ENCODE data around the gene CAP2.
A peak's percentile ranks its signal among the peaks of the same experiment; 100 is the strongest.
"Not testable (repeated sequence)": the region's sequence is repeated elsewhere in the genome, so short reads cannot be mapped to it uniquely, and the experiment has no call there.

Gene CAP2

DNA sequence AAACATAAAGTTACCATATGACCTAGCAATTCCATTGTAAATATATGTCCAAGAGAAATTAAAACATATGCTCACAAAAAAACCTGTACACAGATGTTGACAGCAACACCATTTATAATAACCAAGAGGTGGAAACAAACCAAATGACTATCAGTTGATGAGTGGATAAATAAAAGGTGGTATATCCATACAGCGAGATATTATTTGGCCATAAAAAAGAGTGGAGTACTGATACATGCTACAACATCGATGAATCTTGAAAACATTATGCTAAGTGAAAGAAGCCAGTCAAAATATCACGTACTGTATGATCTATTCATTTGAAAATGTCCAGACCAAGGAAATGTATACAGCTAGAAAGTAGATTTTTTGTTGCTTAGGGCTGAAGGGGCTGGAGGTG lies 2.9 kb downstream of the CAP2 start:
- no peak for DNase-seq (ENCODE audit: low read depth)

DNA sequence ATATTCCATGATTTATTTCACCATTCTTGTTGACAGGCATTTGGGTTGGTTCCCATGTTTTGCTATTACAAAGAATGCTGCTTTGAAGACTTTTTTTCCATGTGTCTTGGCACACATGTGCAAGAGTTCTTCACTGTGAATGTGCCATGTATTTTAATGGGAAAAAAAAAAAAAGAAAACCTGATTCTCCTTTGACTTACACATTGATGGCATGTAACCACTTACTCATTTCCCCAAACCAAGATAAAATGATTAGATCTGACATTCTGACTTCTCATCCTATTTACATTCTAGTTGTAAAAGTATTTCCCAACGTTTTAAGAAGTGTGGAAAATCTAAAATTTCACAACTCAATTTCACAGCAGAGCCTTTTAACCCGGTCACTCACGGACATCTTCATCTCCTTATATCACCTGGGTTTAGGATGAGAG lies 4.4 kb downstream of the CAP2 start:
- DNase-seq (ENCODE audit: low read depth), result no peak

GRCh38 chr6:17405181-17405943 lies 12.0 kb downstream of the CAP2 start:
- not testable (repeated sequence) for DNase-seq (ENCODE audit: low read depth)

DNA sequence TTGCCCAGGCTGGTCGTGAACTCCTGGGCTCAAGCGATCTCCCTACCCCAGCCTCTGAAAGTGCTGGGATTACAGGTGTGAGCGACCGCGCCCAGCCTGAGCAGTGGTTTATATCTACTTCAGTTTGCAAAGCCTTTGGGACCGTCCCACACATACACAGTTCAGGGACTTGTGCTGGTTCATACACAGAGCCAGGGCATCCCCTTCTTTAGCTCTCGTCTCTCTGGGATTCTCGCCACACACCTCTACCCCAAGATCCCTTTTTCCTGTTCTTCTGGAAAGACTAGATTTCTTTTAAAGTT lies 12.5 kb downstream of the CAP2 start:
- no peak for DNase-seq (ENCODE audit: low read depth)

DNA sequence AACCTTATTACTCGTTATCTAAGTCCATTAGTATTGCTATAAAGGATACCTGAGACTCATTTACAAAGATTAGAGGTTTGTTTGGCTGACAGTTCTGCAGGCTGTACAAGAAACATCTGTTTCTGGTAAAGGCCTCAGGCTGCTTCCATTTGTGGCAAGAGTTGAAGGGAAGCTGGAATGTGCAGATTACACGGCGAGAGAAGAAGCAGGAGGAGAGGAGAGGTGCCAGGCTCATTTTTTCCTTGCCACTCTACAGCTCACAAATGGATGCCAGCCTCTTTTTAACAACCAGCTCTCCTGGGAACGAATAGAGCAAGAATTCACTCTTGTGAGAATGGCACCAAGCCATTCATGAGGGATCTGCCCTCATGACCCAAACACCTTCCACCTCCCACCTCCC lies 14.7 kb downstream of the CAP2 start:
- no peak for DNase-seq (ENCODE audit: low read depth)

DNA sequence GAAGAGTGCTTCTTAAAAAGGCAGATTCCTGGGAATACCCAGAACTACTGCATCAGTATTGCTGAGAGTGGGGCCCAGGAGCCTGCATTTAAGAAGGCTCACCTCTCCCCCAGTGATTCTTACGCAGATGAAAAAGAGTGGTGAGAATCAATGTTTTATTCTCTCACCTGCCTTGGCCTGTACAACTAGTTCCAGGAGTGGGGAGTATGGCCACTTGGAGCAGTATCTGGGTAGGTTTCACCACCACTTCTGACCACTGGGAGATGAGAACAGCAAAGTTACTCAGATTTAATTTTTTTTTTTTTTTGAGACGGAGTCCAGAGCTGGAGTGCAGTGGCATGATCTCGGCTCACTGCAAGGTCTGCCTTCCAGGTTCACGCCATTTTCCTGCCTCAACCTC lies 16.9 kb downstream of the CAP2 start:
- DNase-seq (ENCODE audit: low read depth), result no peak

GRCh38 chr6:17413313-17413750 lies 19.9 kb downstream of the CAP2 start:
- DNase-seq (ENCODE audit: low read depth), result no peak

GRCh38 chr6:17414395-17414794 lies 21.0 kb downstream of the CAP2 start:
- DNase-seq (ENCODE audit: low read depth), result not testable (repeated sequence)

GRCh38 chr6:17415321-17415720 lies 21.9 kb downstream of the CAP2 start:
- DNase-seq (ENCODE audit: low read depth), result no peak

DNA sequence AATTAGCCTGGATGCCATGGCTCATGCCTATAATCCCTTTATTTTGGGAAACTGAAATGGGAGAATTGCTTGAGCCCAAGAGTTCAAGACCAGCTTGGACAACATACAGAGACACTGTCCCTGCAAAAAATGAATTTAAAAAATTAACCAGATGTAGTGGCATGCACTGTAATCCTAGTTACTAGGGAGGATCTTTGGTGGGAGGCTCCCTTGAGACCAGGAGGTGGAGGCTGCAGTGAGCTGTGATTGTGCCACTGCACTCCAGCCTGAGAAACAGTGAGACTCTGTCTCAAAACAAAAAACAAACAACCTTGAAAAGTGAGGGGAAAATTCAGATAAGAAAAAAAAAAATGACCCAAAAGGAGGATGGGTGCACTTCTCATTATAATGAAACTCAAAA lies 23.4 kb downstream of the CAP2 start:
- no peak for DNase-seq (ENCODE audit: low read depth)

DNA sequence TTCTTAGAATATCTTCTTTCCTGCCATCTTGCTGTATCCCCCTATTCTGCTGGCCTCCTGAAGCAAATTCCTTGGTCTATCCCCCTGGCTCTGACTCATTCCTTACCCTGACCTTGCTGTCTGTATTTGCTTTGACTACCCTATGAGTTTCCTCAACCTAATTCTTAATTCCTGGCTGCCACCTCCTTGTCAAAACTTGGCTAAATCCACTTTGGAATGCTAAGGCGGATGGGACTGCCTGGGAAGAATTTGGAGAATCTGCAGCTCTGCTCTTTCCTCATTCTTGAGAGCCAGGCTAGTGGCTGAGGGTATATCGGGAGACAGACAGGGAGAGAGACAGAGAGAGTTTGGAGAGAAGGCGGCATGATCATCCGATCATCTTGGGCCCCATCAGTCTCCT lies 24.4 kb downstream of the CAP2 start:
- peak; percentile 87 for DNase-seq (ENCODE audit: low read depth)

- no peak for DNase-seq (ENCODE audit: low read depth)
Observed at GRCh38 chr6:17418281-17419188, 25.1 kb downstream of the CAP2 start.

GRCh38 chr6:17419189-17419575 lies 25.8 kb downstream of the CAP2 start:
- DNase-seq (ENCODE audit: low read depth), result no peak

- DNase-seq (ENCODE audit: low read depth), result no peak
Observed at GRCh38 chr6:17420368-17420767, 27.0 kb downstream of the CAP2 start.

DNA sequence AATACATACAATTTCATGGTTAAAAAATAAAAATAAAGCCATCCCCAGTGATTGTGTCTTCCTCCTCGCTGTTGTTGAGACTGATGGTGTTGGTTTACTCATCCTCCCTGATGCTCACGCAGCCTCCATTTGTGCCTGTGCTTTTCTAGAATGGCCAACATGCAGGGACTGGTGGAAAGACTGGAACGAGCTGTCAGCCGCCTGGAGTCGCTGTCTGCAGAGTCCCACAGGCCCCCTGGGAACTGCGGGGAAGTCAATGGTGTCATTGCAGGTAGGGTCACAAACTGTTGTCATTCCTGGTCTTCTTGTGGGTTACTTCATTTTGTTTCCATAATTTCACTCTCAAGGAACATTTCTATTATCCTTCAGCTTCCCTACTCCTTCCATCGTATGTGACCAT lies 28.0 kb downstream of the CAP2 start:
- no peak for DNase-seq (ENCODE audit: low read depth)

GRCh38 chr6:17423026-17423425 lies 29.6 kb downstream of the CAP2 start:
- no peak for DNase-seq (ENCODE audit: low read depth)

GRCh38 chr6:17427062-17427461 lies 33.7 kb downstream of the CAP2 start:
- DNase-seq (ENCODE audit: low read depth), result no peak

DNA sequence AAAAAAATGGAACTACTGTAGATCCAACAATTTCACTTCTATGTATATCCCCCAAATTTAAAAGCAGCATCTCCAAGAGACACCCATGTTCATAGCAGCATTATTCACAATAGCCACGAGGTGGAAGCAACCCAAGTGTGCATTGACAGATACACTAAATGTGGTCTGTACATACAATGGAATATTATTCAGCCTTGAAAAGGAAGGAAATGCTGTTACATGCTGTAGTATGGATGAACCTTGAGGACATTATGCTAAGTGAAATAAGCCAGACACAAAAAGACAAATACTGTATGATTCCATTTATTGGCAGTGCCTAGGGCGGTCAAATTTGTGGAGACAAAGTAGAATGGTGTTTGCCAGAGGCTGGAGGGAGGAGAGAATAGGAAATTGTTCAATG lies 34.2 kb downstream of the CAP2 start:
- no peak for DNase-seq (ENCODE audit: low read depth)

GRCh38 chr6:17428595-17429120 lies 35.3 kb downstream of the CAP2 start:
- not testable (repeated sequence) for DNase-seq (ENCODE audit: low read depth)

- no peak for DNase-seq (ENCODE audit: low read depth)
Observed at GRCh38 chr6:17429383-17430061, 36.1 kb downstream of the CAP2 start.

- no peak for DNase-seq (ENCODE audit: low read depth)
Observed at GRCh38 chr6:17431581-17431980, 38.2 kb downstream of the CAP2 start.

DNA sequence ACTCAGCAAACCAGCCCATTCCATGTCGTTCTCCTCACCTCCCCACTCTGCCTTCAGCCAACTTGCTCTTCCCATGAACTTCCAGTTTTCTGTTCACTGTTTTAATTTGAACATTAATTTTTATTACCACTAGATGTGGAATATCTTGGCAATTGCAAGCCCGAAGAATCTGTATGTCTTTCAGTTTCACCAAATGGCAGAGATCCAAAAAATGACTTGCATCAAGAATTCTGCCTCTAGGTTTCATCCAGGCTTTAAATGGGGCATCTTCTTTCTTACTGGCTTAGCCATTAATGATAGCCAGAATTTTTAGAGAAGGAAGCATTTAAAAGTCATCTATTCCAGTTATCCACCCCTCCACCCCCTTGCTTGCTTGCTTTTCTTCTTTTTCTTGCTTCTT lies 39.0 kb downstream of the CAP2 start:
- no peak for DNase-seq (ENCODE audit: low read depth)
